Stimulated activated CD8-positive, alpha-beta memory T cell treated with anti-CD3 and anti-CD28 coated beads, Interleukin-12 subunit alpha, Interleukin-12 subunit beta, amount 100 ng/mL, for 4 hours (primary cell): ENCODE results near the gene PRG2.
"Not testable (repeated sequence)": the region's sequence is repeated elsewhere in the genome, so short reads cannot be mapped to it uniquely, and the experiment has no call there.

Source experiments
- DNase-seq: peaks from one replicate; pipeline ENCODE4 v3.0.0-alpha.2; 2020; ENCODE audit warnings: low read depth

PRG2 gene

DNA sequence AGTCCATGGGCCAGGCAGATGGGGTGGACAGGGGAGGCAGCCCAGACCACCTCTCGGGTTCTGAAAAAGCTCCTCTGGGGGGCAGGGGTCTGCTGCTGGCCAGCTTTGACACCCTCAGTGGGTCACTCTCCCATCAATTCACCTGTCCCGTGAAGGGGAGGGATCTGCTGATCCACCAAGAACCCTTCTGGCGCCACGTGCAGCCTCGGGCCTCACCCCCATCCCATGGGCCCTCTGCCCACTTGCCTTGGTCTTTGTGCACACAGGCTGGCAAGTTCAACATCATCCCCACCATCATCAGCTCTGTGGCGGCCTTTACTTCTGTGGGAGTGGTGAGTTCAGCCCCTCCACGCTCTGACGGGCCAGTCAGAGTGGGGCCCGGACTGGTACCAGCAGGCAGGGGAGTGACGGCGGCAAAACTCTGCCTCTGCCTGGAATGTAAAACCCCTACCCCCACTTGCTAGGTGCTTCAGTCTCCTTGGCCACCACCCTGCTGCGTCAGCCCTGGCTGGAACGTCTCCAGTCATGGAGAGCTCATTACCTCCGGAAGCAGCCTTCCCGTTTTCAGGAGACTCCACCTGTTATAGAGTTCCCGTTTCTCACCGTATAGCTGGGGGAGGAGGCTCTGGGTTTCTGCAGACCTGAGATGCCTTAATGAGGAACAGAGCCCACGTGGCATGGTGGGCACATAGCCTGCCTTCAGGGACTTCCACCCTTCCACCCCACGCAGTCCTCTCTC, 22.2 kb downstream of the PRG2 start:
- DNase-seq: no peak

DNA sequence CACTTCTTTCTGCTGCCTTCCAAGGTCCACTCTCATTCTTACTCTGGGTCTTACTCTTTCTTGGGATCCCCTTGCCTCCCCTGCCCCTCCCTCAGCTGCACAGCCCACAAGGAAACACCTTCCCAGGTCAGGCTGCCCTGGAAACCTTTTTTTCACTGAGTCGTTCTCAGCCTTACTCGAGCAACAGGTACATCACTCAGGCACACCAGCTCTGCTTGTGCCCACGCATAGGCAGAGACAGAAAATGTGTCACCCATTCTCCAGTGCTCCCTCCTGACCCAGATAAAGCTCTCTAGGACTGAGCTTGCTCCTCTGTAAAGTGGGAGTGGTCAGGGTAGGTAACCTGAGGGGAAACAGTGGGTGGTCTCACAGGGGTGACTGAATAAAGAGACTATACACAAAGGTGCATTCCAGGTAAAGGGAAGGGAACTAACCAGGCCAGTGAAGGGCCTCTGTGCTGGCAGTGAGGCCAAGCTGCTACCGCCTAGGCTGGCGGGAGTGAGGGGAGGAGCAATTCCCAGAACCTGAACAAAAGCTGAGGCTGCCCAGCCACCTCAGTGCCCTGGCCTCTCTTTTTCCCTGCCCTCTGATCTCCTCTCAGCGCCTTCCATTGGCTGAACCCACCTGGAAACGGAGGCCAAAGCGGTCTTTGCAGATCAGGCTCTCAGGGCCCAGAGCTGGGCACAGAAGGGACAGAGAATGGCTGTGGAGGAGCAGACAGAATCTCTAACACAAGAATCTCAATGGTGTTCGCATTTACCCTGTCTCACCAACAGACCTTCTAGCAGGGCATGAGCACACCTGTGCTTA, 25.4 kb downstream of the PRG2 start:
- no peak for DNase-seq

DNA sequence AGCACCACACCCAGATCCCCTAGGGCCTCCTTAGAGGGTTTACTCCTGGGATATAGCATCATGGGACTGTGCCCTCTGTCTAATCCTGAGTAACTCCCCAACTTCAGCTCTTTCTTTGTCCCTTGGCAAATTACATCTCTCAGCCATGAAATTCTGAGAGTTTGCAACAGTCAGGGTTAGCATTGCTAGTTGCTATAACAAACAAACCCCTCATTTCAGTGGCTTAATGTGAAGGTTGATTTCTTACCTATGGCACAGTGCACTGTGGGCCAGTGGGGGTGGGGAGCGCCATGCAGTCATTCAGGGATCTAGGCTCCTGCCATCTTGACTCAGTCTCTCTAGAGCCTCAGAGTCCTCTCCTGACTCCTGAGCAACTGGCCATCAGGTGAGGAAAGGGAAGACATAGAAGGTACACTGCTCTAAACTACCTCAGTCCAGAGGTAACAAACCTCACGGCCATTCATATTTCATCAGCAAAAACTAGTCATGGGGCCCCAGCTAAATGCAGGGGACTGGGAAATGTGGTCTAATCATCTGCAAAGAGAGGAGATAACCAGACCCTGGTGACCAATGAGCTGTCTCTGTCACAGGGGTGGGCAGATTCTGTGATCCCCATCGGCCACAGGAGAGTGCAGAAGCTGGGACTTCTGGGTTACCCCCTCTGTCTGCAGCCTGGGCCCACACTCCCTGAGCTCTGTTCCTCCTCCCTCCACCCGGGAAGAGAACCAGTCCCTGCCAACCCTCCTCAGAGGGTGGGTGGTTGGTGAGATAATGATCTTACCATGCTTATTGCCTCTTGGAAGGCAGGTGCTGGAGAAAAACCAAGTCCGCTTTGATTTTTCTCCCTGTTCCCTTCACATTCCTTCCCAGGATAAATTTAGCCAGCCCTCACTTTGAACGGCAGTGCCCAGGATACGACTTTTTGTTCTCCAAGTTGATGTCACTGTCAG, 27.0 kb downstream of the PRG2 start:
- DNase-seq: no peak

DNA sequence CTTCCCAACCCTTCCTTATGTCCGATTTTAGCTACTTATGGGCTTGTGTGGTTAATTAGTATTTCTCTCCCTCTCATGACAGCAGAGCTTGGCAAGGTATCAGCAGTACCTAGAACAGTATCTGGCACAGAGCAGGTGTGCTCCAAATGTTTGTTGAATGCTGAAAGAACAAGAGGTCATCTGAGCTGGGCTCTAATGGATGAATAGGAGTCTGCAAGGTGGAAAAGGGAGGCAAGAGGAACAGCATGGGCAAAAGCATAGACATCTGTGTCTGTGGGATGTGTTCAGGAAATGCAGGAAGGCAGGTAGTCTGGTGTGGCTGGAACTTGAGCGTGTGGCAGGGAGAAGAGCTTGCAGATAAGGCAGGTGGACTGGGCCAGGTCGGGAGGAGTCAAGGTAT, 28.5 kb downstream of the PRG2 start:
- no peak for DNase-seq

DNA sequence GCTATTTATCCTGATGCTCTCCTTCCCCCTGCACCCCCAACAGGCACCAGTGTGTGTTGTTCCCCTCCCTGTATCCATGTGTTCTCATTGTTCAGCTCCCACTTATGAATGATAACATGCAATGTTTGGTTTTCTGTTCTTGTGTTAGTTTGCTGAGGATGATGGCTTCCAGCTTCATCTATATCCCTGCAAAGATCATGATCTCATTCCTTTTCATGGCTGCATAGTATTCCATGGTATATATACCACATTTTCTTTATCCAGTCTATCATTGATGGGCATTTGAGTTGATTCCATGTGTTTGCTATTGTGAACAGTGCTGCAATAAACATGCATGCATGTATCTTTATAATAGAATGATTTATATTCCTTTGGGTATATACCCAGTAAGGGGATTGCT, 29.0 kb downstream of the PRG2 start:
- DNase-seq: not testable (repeated sequence)

DNA sequence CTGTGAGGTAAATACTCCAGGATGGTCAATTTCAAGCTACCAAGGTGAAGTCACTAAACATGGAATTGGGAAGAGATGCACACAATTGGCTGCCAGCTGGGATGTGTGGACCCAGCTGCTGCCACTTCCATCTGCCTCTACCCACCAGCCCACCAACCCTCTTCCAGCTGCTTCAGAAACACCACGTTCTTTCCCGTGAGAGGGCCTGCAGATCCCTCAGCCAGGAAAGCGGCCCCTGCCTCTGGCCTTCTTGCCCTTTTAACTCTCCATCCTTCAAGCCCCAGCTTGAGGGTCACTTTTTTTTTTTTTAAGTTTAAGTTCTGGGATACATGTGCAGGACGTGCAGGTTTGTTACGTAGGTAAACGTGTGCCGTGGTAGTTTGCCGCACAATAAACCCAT, 29.5 kb downstream of the PRG2 start:
- DNase-seq: no peak

DNA sequence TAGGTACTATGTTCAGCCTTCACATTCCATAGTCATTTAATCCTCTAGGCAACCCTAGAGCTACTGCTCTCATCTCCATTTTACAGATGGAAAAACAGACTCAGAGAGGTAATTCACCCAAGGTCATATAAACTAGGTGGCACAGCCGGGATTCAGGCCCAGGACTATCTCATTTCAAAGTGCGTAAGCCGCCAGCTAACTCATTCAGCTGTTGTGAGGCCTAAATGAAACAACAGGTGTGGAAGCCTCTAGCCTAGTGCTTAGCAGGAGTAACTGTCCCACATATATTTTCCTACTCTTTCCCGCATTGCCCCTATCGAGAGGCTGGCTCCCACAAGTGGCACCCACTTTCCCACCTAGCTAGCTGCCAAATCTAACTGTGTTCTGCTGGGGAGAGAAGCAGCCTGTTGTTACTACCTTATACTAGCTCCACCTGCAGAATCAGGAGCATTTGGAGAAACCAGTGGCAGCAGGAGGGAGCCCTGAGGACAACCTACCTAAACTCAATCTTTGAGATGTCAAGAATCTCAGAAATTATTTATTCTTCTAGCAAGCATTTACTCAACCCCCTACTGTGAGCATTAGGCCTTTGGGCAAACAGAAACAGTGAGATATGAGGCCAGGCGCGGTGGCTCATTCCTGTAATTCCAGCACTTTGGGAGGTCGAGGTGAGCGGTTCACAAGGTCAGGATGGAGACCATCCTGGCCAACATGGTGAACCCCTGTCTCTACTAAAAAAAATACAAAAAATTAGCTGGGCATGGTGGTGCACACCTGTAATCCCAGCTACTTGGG, 30.4 kb downstream of the PRG2 start:
- DNase-seq: no peak

DNA sequence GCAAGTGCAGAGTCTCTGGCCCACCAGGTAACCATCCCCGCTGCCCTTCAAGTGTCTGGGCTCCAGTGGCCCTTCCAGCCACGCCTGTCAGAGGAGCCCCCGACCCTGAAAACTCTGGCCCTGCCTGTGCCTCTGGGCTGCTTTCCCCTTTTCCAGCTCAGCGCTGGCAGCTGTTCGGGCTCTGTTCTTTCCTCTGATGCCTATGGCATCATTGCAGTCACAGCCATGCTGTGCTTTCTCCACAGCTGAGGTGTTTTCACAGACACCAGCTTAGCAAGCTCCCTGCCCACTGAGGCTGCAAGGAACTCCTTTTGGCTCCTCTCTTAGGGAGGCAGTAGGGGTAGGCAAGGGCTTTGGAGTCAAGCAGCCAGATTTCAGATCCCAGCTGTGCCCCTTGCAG, 31.1 kb downstream of the PRG2 start:
- DNase-seq: no peak

DNA sequence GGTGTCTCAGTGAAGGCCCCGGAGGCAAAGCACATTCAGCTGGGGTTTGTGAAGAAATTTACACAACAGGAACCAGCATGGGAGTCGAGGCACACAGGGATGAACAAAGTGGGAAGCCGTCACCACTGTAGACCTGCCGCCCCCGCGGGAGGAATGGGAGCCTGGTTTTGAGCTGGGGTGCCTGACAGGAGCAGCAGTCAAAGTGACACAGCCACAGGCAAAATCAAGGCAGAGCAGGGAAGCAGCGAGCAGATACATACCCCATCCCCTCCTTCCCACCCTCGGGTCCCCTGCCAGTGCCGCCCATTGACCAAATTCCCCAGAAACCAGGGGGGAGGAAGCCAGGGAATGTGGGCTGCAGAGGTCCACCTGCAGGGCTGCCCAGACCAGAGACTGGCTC, 31.5 kb downstream of the PRG2 start:
- no peak for DNase-seq

DNA sequence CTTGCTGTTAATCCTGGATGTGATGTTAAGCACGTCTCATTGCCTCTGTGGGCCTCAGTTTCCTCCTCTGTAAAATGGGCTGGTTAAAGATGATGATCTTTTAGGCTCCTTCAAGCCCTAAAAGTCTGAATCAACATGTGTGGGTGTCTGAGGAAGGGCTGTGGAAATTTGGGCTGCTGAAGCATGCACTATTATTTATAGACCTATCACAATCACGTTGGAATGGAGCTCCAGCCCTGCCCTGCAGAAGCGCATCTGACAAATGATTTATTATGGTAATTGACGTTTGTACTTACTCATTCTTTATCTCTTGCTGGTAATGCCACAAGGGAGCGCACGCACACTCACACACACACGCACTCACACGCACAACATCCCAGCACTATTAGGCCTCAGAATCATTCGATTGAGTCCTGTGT, 31.9 kb downstream of the PRG2 start:
- no peak for DNase-seq

DNA sequence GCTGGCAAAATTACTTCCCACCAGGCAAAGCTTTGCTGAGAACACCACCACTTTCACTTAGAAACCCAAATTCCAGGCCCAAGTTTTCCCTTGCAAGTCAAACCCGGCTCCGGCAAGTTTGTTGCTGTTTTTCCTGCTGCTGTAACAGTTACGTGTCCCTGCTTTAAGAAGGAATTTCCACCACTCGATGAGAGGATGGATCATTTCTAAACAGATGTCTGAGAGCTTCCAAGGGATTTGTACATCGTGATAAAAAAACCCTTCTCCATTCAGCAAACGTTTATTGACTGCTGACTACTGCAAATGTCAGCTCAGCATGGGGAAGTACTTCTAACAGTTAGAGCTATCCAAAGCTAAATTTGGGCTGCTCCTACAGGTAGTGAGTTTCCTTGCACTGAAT, 32.6 kb downstream of the PRG2 start:
- no peak for DNase-seq

DNA sequence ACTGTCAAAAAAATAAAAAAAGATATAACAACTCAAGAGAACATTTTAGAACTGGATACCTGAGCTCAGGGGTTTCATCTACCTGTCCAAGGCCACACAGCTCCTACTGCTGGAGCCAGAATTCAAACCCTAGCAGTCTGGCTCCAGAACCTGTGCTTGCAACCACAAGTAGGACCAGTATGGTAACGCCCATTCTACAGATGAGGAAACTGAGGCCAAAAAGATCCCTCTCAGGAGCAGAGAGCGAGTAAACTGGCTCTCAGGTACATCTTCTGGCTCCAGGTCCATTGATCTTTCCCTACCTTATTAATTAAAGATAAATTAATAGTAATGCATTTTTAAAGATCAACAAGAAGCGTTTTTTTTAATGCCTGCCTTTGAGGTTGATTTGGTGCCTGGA, 33.1 kb downstream of the PRG2 start:
- DNase-seq: no peak

DNA sequence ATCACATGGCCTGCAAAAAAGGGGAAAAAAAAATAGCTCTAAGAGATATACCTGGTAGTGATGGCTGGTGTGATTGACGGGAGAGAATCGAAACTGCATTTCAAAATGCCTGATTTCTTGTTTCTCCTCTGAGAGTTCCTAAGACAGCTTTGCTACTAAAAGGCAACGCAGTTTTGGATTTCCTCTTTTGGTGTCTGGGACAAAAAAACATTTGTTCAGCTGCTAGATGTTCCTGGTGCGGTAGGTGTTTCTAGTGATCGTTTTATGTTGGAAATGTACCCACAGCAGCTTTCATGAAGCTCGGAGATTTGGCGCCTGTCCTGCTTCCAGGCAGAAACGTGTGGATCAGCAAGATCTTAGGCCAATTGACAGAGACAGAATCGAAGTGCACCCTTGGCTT, 34.2 kb downstream of the PRG2 start:
- DNase-seq: no peak

DNA sequence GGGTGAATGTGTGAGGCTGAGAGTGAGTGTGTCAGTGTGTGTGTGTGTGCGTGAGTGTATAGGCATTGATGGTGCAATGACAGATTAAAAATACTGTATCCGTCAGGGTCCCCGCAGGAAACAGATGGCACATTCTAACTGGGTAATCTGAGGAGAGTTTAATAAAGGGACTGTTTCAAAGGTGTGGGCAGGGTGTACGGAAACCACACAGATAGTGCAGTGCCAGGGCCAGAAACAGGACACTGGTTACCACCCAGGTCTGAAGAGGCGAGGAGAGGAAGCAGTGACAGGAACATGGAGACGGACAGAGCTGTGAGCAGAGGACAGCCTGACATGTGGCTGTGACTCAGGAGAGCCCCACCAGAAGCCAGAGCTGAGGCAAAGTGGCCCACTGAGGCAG, 35.8 kb downstream of the PRG2 start:
- no peak for DNase-seq

DNA sequence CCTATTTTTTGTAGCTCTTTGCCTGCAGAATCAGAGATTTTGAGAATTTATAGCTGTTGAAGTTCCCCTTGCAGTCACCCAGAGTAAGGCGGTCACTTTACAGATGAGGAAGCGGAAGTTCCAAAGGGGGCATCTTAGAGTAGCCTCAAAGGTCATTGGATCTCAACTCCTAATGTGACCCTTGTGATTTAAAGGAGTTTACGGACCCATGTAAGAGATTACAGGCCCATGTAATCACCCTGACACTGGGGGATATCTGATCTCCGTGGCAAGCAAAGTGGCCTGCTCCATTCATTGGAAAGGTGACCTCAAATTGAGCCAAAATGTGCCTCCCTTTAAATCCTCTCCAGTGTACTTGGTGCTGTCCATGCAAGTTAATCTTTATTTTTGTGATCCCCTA, 36.6 kb downstream of the PRG2 start:
- DNase-seq: no peak

DNA sequence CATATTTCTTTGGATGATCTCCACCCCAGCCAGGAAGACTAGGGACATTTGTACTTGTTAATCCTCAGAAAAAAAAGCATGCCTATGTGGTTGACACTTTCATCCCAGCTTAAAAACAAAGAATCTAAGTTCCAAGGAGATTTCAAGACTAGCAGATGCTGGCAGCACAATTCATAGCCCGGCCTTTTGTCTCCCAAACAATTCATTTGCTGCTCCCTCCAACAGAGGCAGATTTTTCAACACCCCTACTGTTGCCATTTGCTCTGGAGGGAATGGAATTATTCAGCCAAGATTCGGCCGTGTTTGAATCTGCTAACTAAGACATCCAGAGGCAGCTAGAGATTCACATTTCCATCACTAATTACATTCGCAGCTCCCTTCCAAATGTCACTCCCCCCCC, 37.0 kb downstream of the PRG2 start:
- no peak for DNase-seq

DNA sequence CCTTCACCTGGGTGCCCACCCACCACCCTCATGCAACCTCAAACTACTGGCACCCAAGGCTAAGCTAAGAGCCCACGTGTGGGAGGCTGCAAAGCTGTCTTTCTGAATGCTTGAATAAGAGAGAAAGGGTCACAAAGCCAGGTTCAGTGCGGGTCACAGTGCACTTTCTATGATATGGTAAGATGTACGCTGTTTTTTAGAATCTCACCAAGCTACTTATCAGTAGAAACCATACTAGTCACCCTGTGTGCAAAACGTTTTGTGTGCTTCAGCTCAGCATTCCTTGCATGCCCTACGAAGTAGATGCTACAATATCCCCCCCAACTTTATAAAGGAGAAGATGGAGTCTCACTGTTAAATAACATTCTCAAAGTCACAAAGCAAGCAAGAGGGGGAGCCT, 37.4 kb downstream of the PRG2 start:
- no peak for DNase-seq

DNA sequence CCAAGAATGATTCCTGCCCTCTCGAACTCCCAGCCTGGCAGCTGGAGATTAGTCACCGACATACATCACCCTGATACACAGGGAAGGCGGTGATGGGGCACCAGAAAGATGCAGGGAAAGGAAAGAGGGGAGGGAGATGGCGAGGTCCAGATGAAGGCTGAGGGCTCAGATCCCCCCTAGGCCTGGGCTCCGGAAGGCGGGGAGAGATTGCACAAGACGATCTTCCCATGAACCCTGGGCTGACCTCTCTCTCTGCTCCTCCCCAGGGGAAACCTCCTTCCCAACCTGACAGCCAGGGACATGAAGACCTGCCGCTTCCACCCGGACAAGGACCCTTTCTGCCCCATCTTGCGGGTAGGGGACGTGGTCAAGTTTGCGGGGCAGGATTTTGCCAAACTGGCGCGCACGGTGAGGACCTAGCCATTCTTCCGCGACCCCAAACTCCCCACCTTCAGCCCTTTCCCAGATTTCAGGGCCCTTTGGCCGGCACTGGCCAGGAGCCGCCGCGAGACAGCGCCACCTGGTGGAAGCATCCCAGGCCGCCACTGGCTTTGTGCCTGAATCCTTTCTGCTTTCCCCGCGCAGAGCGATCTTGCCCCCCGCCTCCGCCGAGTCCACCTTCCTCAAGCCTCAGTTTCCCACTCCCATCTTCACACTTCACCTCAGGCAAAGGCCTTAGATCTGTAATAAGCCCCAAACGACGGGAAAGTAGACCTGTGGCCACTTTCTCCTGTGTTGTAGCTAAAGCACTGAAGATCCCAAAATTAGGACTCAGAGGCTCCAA, 40.8 kb downstream of the PRG2 start:
- DNase-seq: peak; percentile 34

DNA sequence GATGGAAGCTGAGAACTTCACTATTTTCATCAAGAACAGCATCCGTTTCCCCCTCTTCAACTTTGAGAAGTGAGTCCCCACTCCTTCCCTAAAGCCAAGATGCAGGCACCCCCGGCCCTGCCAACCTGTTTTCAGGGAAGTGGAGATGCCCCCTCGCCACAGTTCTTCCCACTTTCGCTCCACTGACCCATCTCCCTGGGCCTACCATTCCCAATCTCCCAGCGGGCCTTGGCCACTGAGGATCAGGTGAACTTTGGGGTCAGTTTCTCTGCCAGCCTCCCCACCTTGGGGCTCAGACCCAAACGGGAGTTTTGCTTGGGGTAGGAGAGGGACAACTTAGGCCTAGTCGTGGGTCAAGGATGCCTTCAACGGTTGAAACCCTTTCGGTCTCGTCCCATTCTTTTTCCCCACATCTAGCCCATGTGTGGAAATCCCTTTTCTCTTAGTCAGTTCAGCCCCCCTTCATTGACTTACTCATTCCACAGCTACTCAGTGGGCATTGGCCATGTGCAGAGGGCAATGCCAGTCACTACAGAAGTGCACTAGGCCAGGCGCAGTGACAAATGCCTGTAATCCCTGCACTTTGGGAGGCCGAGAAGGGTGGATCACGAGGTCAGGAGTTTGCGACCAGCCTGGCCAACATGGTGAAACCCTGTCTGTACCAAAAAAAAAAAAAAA, 41.7 kb downstream of the PRG2 start:
- DNase-seq: no peak

DNA sequence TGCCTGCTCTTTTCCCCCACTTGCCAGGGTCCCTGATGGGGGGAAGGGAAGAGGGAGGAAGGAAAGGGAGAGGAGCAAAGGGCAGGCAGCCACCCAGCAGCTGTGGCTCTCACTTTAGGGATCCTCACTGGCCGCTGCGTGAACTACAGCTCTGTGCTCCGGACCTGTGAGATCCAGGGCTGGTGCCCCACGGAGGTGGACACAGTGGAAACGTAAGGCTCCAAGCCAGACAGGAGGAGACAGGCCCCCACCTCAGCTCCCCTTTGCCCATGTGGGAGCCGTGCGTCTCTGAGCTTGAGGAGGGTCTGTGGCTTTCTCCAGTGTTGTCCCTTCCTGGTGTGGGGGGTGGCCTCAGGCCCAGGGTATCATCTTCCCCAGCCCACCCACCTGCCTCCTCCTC, 42.4 kb downstream of the PRG2 start:
- no peak for DNase-seq
